NB4 (cell line): Measurements from ENCODE around the gene HTR4.

Experiments
- DNase-seq: peaks from one replicate; pipeline ENCODE4 v3.0.0; 2010; ENCODE audit warnings: low read depth
- H3K4me3 ChIP-seq: one replicate; pipeline ENCODE4 v1.5.1; 2011; ENCODE audit warnings: mild to moderate bottlenecking, low read depth, low read length, moderate library complexity
- CTCF ChIP-seq: IDR thresholded peaks from one replicate; pipeline ENCODE4 v1.5.1; 2012; ENCODE audit warnings: low read depth, low read length
- MAX ChIP-seq: IDR thresholded peaks from 2 replicates; pipeline ENCODE4 v1.6.1; 2011; ENCODE audit warnings: low read depth, low read length
- MYC ChIP-seq: IDR thresholded peaks from 2 replicates; pipeline ENCODE4 v1.6.1; 2011; ENCODE audit warnings: low read depth, low read length
- POLR2A ChIP-seq: IDR thresholded peaks from 2 replicates; pipeline ENCODE4 v1.6.1; 2011; ENCODE audit warnings: mild to moderate bottlenecking; ENCODE audit not compliant: insufficient read length; ENCODE audit errors: extremely low read depth

Gene HTR4

GRCh38 chr5:148696187-148697036 lies 42.1 kb upstream of the HTR4 start:
- no peak for DNase-seq
- no peak for TF ChIP-seq POLR2A
- TF ChIP-seq MYC = no peak
- TF ChIP-seq CTCF = no peak
- TF ChIP-seq MAX = no peak
- no peak overlapping the region for H3K4me3 ChIP-seq

- TF ChIP-seq POLR2A = no peak
- TF ChIP-seq CTCF = no peak
- no peak for TF ChIP-seq MYC
- no peak for TF ChIP-seq MAX
- no peak for DNase-seq
- H3K4me3 ChIP-seq = no peak overlapping the region
Observed at GRCh38 chr5:148690945-148691344, 36.6 kb upstream of the HTR4 start.

GRCh38 chr5:148688787-148689186 lies 34.5 kb upstream of the HTR4 start:
- DNase-seq = no peak
- TF ChIP-seq CTCF = no peak
- TF ChIP-seq MYC = no peak
- TF ChIP-seq MAX = no peak
- no peak for TF ChIP-seq POLR2A
- no peak overlapping the region for H3K4me3 ChIP-seq

- no peak for DNase-seq
- TF ChIP-seq POLR2A (no peak), MYC (no peak), MAX (no peak), CTCF (no peak)
- H3K4me3 ChIP-seq = no peak overlapping the region
Observed at GRCh38 chr5:148687871-148688270, 33.5 kb upstream of the HTR4 start.

GRCh38 chr5:148687427-148687826 lies 33.1 kb upstream of the HTR4 start:
- TF ChIP-seq POLR2A (no peak), MAX (no peak), CTCF (peak; percentile 68), MYC (no peak)
- no peak overlapping the region for H3K4me3 ChIP-seq
- DNase-seq = peak; percentile 64
